ENCODE measurements around the gene SELENOT.

Gene SELENOT

GRCh38 chr3:150603153-150603979, at the start of gene SELENOT:
Gene SELENOT, plus strand, starts transcription at chr3:150603321. Its CDS starts 42 bp downstream, at chr3:150603363.
- Mint-ChIP-seq H3K27me3 (no peaks in the 10 kb centered on the region), H3K27ac (peak within 1 kb of the TSS; percentile 95 to 100), H3K4me3 (peak within 1 kb of the TSS; percentile 89 to 90), H3K9me3 (no peaks in the 10 kb centered on the region), H3K4me1 (peaks cover 63% of the 10 kb centered on the region)
- ATAC-seq (peak; percentile 93), DNase-seq (peak; percentile 97)

GRCh38 chr3:150555859-150556436, 47.2 kb upstream of the SELENOT start:
- peaks cover 39% of the 10 kb centered on the region for H3K4me1 Mint-ChIP-seq
- H3K27ac Mint-ChIP-seq = peak overlapping the region in 1 of 2 donors; percentile 50
- H3K4me3 Mint-ChIP-seq = no peak overlapping the region
- H3K9me3 Mint-ChIP-seq = no peaks in the 10 kb centered on the region
- H3K27me3 Mint-ChIP-seq = no peaks in the 10 kb centered on the region
- no peak for ATAC-seq
- no peak for DNase-seq

GRCh38 chr3:150556792-150557191, 46.3 kb upstream of the SELENOT start:
- H3K9me3 Mint-ChIP-seq = no peaks in the 10 kb centered on the region
- DNase-seq = no peak
- no peaks in the 10 kb centered on the region for H3K27me3 Mint-ChIP-seq
- peaks cover 35% of the 10 kb centered on the region for H3K4me1 Mint-ChIP-seq
- no peak overlapping the region for H3K27ac Mint-ChIP-seq
- H3K4me3 Mint-ChIP-seq = no peak overlapping the region
- ATAC-seq = no peak

- H3K27me3 Mint-ChIP-seq = no peaks in the 10 kb centered on the region
- no peaks in the 10 kb centered on the region for H3K9me3 Mint-ChIP-seq
- ATAC-seq = no peak
- H3K27ac Mint-ChIP-seq = peak overlapping the region in 1 of 2 donors; percentile 81
- peaks cover 31% of the 10 kb centered on the region for H3K4me1 Mint-ChIP-seq
- DNase-seq = no peak
- no peak overlapping the region for H3K4me3 Mint-ChIP-seq
These were observed 45.4 kb upstream of the SELENOT start for GRCh38 chr3:150557725-150558124.

GRCh38 chr3:150564243-150564642, 38.9 kb upstream of the SELENOT start:
- DNase-seq (no peak), ATAC-seq (no peak)
- no peak overlapping the region for H3K27ac Mint-ChIP-seq
- H3K27me3 Mint-ChIP-seq = no peaks in the 10 kb centered on the region
- no peaks in the 10 kb centered on the region for H3K9me3 Mint-ChIP-seq
- no peak overlapping the region for H3K4me3 Mint-ChIP-seq
- H3K4me1 Mint-ChIP-seq = no peaks in the 10 kb centered on the region

- Mint-ChIP-seq H3K27me3 (no peaks in the 10 kb centered on the region), H3K9me3 (no peaks in the 10 kb centered on the region), H3K27ac (no peak overlapping the region), H3K4me3 (no peak overlapping the region), H3K4me1 (no peaks in the 10 kb centered on the region)
- ATAC-seq (no peak), DNase-seq (no peak)
These were observed 35.8 kb upstream of the SELENOT start for GRCh38 chr3:150567328-150567727.

GRCh38 chr3:150577855-150578254, 25.3 kb upstream of the SELENOT start:
- DNase-seq = no peak
- H3K27me3 Mint-ChIP-seq = no peaks in the 10 kb centered on the region
- ATAC-seq = no peak
- no peak overlapping the region for H3K27ac Mint-ChIP-seq
- no peak overlapping the region for H3K4me3 Mint-ChIP-seq
- no peaks in the 10 kb centered on the region for H3K9me3 Mint-ChIP-seq
- H3K4me1 Mint-ChIP-seq = peaks cover 27% of the 10 kb centered on the region

GRCh38 chr3:150581174-150581573, 21.9 kb upstream of the SELENOT start:
- H3K4me3 Mint-ChIP-seq = no peak overlapping the region
- H3K27ac Mint-ChIP-seq = no peak overlapping the region
- H3K9me3 Mint-ChIP-seq = no peaks in the 10 kb centered on the region
- ATAC-seq (no peak), DNase-seq (no peak)
- H3K27me3 Mint-ChIP-seq = no peaks in the 10 kb centered on the region
- H3K4me1 Mint-ChIP-seq = peaks cover 37% of the 10 kb centered on the region

- DNase-seq (no peak), ATAC-seq (no peak)
- Mint-ChIP-seq H3K9me3 (no peaks in the 10 kb centered on the region), H3K4me1 (peaks cover 25% of the 10 kb centered on the region), H3K27me3 (no peaks in the 10 kb centered on the region), H3K27ac (peak overlapping the region; percentile 80 to 86), H3K4me3 (peak overlapping the region; percentile 2 to 42)
These were observed 20.5 kb upstream of the SELENOT start for GRCh38 chr3:150582620-150583019.

- no peak for DNase-seq
- Mint-ChIP-seq H3K4me1 (peaks cover 24% of the 10 kb centered on the region), H3K27ac (peak overlapping the region in 1 of 2 donors; percentile 28), H3K27me3 (no peaks in the 10 kb centered on the region), H3K4me3 (peak overlapping the region in 1 of 2 donors; percentile 10), H3K9me3 (no peaks in the 10 kb centered on the region)
- peak; percentile 50 for ATAC-seq
These were observed 20.1 kb upstream of the SELENOT start for GRCh38 chr3:150583028-150583427.

GRCh38 chr3:150588027-150588830, 14.9 kb upstream of the SELENOT start:
- Mint-ChIP-seq H3K4me1 (peaks cover 23% of the 10 kb centered on the region), H3K27ac (peak overlapping the region in 1 of 2 donors; percentile 81), H3K27me3 (no peaks in the 10 kb centered on the region), H3K9me3 (no peaks in the 10 kb centered on the region), H3K4me3 (no peak overlapping the region)
- DNase-seq = no peak
- no peak for ATAC-seq

GRCh38 chr3:150589759-150590158, 13.4 kb upstream of the SELENOT start:
- no peak for ATAC-seq
- Mint-ChIP-seq H3K9me3 (no peaks in the 10 kb centered on the region), H3K4me3 (no peak overlapping the region), H3K4me1 (peaks cover 23% of the 10 kb centered on the region), H3K27ac (peak overlapping the region in 1 of 2 donors; percentile 73), H3K27me3 (no peaks in the 10 kb centered on the region)
- DNase-seq = no peak

- Mint-ChIP-seq H3K4me1 (peaks cover 20% of the 10 kb centered on the region), H3K27me3 (no peaks in the 10 kb centered on the region), H3K9me3 (no peaks in the 10 kb centered on the region), H3K4me3 (no peak overlapping the region), H3K27ac (no peak overlapping the region)
- DNase-seq (no peak), ATAC-seq (no peak)
These were observed 9.0 kb upstream of the SELENOT start for GRCh38 chr3:150594150-150594549.

GRCh38 chr3:150597646-150598045, 5.5 kb upstream of the SELENOT start:
- no peak overlapping the region for H3K4me3 Mint-ChIP-seq
- DNase-seq (no peak), ATAC-seq (no peak)
- H3K27me3 Mint-ChIP-seq = no peaks in the 10 kb centered on the region
- no peak overlapping the region for H3K27ac Mint-ChIP-seq
- no peaks in the 10 kb centered on the region for H3K9me3 Mint-ChIP-seq
- peaks cover 37% of the 10 kb centered on the region for H3K4me1 Mint-ChIP-seq

- ATAC-seq = no peak
- no peak for DNase-seq
- Mint-ChIP-seq H3K27ac (peak overlapping the region in 1 of 2 donors; percentile 66), H3K4me3 (no peak overlapping the region), H3K27me3 (no peaks in the 10 kb centered on the region), H3K9me3 (no peaks in the 10 kb centered on the region), H3K4me1 (peaks cover 37% of the 10 kb centered on the region)
These were observed 3.4 kb upstream of the SELENOT start for GRCh38 chr3:150599611-150600297.
